ENCODE results near the gene CACNA1C. TPM values are rescaled to one million over a fixed set of nuclear protein-coding genes. Genes with fewer than 3 reads are reported as not detected.

Gene CACNA1C
- total and polyA plus RNA-seq, 2 of the 4 experiments (the other 2 are of a cell fraction) = 1.6 to 2.6 TPM

DNA sequence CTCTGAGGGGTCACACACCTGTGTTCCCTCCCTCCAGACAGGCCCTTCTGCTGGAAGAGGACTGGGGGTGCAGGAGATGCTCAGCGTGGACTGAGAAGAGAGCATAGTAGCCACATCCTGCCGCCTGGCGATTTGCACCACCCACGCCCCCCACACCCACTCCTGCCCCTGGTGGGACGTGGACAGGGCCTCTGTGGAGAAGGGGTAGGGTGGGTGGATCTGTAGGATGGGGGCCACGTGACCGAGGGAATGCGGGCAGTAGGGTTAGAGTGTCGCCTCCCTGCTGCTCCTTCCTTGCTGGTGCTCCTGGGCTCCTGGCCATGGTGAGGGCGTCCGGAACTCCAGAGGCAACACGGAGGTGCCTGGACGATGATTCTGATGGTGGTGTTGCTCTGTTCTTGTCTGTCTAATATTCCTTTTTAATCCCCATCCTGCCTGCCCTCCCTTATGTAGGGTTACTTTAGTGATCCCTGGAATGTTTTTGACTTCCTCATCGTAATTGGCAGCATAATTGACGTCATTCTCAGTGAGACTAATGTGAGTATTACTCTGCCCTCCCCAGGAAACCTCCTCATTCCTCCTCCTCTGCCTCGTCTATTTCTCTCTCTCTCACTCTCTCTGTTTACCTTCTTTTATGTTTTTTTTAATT, 580.5 kb downstream of the CACNA1C start:
- H3K9me3 ChIP-seq (ENCODE audit: control insufficient read depth, insufficient read depth, low read length) = peaks cover 4% of the 10 kb centered on the region
- no peak overlapping the region for H2BK120ac ChIP-seq (ENCODE audit: low read depth, low read length)
- ATAC-seq (ENCODE audit: low read depth) = no peak
- ChIA-PET CTCF (no interaction called here), POLR2A (ENCODE audit: unreplicated experiment) (no interaction called here)
- in situ Hi-C loops (cut with MboI; ENCODE audit: low sequenced_read_pairs) (no loop called here), intact Hi-C loops (cut with micrococcal nuclease) (no loop called here), dilution Hi-C loops (cut with HindIII; ENCODE audit: low sequenced_read_pairs, unreplicated experiment) (no loop called here)
- H3K9me1 ChIP-seq (ENCODE audit: insufficient read depth, low read length) = peaks cover 10% of the 10 kb centered on the region; the same call in 1 of the 2 replicates
- no TSS peak for BruUV-seq (replicated peaks)
- no peak overlapping the region for H3K14ac ChIP-seq (replicated peaks; ENCODE audit: low read depth, low read length)
- no peak overlapping the region for H3K4me3 ChIP-seq (ENCODE audit: insufficient read depth, low read depth, low read length)
- DNase-seq = no peak
- no peak for TF ChIP-seq MXI1 (IDR thresholded peaks at IDR 0.05; ENCODE audit: borderline replicate concordance, low read depth, low read length)
- no peak overlapping the region for H4K5ac ChIP-seq (ENCODE audit: low read depth, low read length)
- no peak overlapping the region for H3K56ac ChIP-seq (ENCODE audit: extremely low read depth, insufficient read depth, low read length)
- H2BK20ac ChIP-seq (ENCODE audit: low read depth, low read length) = no peak overlapping the region
- no peak overlapping the region for H4K91ac ChIP-seq (ENCODE audit: insufficient read depth, low read depth, low read length)
- peaks cover 8% of the 10 kb centered on the region for H3K36me3 ChIP-seq (ENCODE audit: control insufficient read depth, insufficient read depth, low read length)
- no peak overlapping the region for H2AFZ ChIP-seq (replicated peaks; ENCODE audit: low read length, poor library complexity)
- no peak overlapping the region for H3K18ac ChIP-seq (ENCODE audit: low read depth, low read length)
- no peaks in the 10 kb centered on the region for H3K79me1 ChIP-seq (ENCODE audit: low read depth in 1 of 2, low read length in 2 of 2)
- WGBS, 2 experiments (ENCODE audit: extremely low coverage in 2 of 2, insufficient read length in 1 of 2) = no CpG with 5 or more reads among the region's 16 CpGs
- H3K9ac ChIP-seq (ENCODE audit: low read depth, low read length) = no peak overlapping the region
- H3K4me1 ChIP-seq (ENCODE audit: control insufficient read depth, insufficient read depth, low read length) = peaks cover 5% of the 10 kb centered on the region
- no peak overlapping the region for H2BK5ac ChIP-seq (ENCODE audit: low read depth, low read length, poor library complexity, severe bottlenecking)
- no peak overlapping the region for H2AK9ac ChIP-seq (replicated peaks; ENCODE audit: low read depth, low read length, poor library complexity)
- H3K27ac ChIP-seq (ENCODE audit: insufficient read depth, low read length) = no peak overlapping the region
- no peak overlapping the region for H2BK15ac ChIP-seq (ENCODE audit: low read depth, low read length)
- no peak overlapping the region for H3K4me2 ChIP-seq (ENCODE audit: low read depth, low read length)
- H3K4ac ChIP-seq (ENCODE audit: low read depth, low read length) = no peak overlapping the region
- no peaks in the 10 kb centered on the region; the same call in 1 of the 2 replicates for H3K27me3 ChIP-seq (ENCODE audit: control insufficient read depth, insufficient read depth, low read length)
- H4K8ac ChIP-seq (ENCODE audit: low read depth in 2 of 2, low read length in 2 of 2) = no peak overlapping the region
- H4K20me1 ChIP-seq (ENCODE audit: insufficient read depth, low read length) = no peaks in the 10 kb centered on the region
- no peak overlapping the region for H3K23ac ChIP-seq (ENCODE audit: low read depth, low read length)
- H2AK5ac ChIP-seq (ENCODE audit: low read depth, low read length) = no peak overlapping the region

Measured in IMR-90 (cell line).